NOMO-1 (cell line): ENCODE data around the gene AP2A2.
"Not testable (repeated sequence)": the region's sequence is repeated elsewhere in the genome, so short reads cannot be mapped to it uniquely, and the experiment has no call there.

Source experiments
- DNase-seq, 2 experiments: peaks; one replicate each; lab custom pipeline; 2025; ENCODE audit not compliant: unreplicated experiment in 2 of 2; lab: John Stamatoyannopoulos, UW

AP2A2 gene

DNA sequence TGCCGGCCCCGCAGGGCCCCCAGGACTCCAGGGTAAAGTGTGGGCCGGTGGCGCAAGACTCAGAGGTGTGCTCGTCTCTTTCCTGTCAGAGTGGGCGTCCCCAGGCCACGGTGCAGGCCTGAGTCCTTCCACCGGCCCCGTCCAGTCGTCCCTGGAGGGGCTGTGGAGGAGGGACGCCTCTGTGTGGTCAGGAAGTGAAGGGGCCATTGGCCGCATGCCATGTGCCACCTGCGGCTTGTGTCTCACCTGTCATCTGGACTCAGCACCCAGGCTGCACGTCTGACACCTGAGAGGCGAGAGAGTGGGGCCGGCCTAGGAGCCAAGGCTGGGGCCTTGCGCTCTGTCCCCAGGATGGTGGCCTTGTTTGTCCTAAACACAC, 85.6 kb downstream of the AP2A2 start:
- no peak for DNase-seq

DNA sequence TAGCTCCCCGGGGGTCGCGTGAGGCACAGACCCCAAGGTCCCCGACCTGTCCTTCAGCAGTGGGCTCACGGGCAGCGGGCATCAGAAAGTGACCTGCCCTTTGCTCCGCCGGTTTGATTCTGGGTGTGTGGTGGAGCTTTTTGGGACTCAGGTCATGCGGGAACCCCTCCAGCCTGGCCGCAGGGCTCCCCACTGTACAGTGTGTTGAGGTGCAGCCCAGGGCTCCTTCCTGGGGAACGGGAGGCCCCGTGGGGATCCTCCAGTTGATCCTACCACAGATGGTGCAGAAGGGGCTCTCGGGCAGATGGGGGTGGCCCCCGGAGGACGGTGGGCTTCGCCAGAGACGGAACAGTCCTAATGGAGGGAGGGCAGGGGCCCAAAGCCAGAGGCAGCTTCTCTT, 86.6 kb downstream of the AP2A2 start:
- no peak for DNase-seq

DNA sequence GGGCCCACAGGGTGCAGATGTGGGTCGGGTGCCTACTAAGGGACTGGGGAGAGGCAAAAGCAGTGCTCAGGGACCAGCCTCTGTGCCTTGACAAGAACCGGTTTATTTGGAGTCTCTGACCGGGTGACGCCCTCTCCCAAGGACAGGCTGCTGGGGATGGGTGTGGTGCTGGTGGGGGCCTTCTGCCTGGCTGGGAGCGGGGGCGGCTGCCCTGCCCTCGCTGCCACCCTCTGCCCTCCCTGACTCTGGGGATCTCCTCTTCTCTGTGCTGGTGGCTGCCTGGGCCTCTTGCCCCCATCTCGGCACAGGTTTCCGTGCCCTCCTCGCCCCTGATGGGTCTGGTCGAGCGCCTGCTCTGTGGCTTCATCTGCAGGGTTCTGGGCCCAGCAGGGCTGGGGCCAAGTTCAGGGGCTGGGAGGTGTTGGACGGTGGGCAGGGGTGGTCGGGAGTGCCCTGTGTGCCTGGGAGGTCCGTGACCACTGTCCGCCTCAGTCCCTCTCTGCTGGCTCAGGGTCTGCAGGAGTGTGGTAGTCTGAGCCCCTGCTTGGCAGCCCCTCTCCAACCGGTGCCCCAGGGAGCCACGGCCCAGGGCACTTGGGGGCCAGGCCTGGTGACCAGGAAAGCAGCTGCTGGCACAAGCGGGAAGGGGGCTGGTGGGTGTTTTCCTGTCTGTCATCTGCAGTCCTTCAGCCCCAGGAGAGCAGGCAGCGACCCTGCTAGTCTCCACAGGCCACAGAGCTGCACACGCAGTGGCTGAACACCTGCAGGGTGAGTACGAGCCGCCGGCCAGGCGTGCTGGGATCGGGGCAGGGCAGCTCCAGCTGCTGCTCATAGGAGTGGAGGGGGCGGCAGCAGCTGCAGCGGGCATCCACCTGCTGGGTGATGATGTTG, 87.3 kb downstream of the AP2A2 start:
- DNase-seq: no peak

DNA sequence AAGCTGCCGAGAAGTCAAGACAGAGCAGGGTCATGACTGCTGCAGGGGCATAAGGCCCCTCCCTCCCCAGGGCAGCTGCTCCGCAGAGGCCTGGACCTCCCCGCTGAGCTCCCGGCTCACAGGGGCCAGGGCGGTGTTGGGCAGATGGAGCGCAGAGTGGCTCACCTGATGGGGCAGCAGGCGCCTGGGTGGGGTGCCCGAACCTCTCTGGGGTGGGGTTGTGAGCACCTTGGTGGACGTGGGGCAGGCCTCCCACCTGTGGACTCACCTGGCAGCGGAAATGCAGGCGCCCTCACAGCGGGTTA, 87.9 kb downstream of the AP2A2 start:
- no peak for DNase-seq

DNA sequence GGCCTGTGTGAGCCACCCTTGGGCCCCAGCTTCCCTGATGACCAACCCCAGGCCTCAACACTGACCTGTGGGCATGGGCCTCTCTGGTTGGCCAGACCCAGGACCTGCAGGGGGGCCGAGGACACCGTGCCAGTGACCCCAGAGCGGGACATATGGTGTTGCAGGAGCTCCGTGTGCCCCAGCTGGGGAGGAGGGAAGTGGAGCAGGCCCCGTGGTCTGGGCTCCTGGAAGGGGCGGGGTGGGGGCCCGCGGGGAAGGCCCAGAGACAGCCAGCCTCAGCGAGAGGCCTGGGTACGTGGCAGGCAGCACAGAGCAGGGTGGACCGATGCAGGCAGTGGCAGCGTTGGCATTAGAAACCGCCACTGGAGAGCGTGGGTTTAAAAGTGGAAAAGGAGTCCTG, 88.6 kb downstream of the AP2A2 start:
- no peak for DNase-seq

DNA sequence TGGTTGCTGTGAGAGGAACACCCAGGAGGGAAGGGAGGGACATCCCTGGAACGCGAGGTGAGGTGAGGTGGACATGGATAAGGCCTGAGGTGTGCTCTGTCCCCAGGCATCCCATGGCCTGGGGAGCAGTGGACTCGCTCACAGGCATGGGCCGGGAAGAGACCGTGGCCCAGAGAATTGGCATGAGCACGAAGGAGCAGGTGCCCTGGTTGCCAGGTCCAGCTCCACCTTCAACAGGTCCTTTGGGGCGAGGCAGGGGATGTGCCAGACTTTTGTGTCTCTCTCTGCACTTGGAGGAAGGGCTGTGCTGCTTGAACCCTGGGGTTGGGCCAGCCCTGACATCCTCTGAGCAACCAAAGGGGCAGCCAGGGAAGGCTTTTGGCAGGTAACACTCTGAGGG, 89.4 kb downstream of the AP2A2 start:
- no peak for DNase-seq

DNA sequence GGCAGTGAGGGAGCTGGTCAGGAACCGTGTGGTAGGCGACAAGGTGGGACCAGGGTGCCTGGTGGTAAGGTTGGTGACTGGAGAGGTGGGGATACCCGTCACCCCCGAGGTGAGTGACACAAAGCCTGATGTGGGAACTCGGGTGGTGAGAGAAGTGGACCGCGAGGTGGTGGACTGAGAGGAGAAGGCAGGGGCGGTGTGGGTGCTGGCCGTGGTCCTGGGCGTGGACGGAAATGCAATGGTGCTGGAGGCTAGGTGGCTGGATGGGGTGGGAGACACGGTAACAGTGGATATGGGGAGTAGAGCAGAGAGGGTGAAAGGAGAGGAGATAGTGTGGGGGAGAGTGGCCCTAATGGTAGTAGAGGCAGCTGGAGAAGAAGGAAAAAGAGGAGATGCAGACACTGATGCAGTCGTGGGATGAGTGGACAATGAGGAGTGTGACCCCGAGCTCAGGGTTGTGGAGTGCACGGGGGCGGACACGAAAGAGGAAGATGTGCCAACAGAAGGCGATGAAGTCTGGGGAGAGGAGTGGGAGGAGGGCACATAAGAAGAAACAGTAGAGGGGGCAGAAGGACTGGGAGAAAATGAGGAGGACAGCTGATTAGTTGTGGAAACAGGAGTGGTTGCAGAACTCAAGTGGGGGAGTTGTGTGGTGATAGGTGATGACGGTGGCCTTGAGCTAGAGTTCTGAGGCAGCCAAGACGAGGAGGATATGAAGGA, 90.3 kb downstream of the AP2A2 start:
- DNase-seq: no peak

DNA sequence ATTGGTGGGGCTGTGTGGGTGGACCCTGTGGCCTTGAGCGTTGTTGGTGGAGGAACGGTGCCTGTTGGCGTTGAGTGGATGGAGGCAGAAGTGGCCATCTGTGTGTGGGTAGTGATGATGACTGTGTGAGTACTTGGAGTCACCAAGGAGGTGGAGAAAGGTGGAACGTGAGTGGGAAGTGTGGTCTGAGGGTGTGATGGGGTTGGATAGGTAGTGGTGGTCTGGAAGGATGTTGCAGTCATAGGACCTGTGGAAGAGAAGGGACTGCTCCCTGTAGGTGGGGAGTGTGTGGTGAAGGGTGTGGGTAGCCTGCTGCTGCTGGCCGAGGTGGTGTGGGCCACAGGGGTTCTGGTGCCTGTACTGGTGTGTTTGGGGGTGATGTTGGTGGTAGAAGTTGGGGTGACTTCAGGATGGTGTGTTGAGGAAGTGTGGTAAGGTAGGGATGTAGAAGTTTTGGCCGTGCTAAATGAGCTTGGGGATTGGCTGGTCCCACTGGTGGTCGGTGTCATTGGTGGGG, 91.0 kb downstream of the AP2A2 start:
- not testable (repeated sequence) for DNase-seq

DNA sequence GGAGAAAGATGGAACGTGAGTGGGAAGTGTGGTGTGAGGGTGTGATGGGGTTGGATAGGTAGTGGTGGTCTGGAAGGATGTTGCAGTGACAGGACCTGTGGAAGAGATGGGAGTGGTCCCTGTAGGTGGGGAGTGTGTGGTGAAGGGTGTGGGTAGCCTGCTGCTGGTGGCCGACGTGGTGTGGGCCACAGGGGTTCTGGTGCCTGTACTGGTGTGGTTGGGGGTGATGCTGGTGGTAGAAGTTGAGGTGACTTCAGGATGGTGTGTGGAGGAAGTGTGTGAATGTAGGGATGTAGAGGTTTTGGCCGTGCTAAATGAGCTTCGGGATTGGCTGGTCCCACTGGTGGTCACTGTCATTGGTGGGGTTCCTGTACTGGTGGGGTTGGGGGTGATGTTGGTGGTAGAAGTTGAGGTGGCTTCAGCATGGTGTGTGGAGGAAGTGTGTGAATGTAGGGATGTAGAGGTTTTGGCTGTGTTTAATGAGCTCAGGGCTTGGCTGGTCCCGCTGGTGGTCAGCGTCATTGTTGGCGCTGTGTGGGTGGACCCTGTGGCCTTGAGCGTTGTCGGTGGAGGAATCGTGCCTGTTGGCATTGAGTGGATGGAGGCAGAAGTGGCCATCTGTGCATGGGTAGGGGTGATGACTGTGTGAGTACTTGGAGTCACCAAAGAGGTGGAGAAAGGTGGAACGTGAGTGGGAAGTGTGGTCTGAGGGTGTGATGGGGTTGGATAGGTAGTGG, 91.8 kb downstream of the AP2A2 start:
- no peak for DNase-seq

DNA sequence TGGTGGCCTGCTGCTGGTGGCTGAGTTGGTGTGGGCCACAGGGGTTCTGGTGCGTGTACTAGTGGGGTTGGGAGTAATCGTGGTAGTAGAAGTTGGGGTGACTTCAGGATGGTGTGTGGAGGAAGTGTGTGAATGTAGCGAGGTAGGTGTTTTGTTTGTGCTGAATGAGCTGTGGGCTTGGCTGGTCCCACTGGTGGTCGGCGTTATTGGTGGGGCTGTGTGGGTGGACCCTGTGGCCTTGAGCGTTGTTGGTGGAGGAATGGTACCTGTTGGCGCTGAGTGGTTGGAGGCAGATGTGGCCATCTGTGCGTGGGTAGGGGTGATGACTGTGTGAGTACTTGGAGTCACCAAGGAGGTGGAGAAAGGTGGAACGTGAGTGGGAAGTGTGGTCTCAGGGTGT, 92.4 kb downstream of the AP2A2 start:
- DNase-seq: no peak

DNA sequence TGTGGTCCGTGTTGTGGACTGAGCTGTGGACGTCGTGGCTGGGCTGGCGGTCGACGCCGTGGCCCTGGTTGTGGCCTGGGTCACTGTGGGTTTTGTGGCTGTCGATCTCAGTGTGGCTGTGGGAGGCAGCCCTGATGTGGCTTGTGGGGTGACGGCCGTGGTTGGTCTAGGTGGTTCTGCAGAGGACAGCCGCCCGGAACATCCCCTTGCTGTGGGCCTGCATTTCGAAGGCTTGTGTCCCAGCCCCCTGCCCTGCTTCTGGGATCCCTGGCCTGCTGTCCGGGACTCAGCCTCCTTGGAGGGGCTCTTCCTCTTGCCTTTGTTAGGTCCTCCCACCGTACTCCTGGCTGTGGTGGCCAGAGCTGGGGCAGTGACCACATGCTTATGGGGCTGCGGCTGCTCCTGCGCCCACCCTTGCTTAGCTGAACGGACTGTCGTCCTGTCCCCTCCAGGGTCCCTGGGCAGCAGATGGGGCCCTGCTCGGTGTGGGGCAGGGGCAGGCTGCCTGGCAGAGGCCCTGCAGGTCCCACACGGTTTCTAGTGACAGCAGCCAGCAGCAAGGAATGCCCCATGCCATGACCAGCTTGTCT, 93.7 kb downstream of the AP2A2 start:
- DNase-seq: no peak

DNA sequence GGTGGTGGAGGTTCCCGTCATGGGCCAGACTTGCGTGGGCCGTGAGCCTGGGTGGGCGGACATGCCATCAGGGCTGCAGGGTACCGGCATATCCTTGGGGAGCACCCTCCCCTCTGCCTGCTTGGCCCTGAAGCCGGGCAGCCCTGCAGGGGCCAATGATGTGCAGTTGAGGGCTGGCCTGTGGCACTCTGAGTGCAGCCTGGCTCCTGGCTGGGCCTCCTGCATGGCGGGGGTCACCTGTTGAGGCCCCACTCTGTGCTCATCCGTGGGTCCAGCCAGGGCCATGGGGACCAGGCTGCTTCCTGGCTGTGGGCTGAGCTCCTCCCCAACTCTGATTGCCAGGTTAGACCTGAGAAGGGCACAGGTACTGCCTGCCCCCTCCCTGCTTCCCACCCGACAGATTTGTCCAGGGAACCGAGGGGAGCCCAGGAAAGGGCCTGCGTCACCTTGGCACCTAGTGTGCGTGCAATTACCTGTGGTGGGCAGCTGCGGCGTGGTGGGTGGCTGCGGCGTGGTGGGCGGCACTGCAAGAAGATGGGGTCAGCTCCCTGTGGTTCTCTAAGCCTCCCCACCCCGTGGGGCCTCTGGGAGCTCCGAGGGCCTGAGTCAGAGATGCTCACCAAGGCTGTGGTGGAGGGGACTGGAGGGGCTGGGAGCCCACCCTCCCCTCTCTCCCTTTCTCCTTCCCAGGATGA, 94.7 kb downstream of the AP2A2 start:
- no peak for DNase-seq

DNA sequence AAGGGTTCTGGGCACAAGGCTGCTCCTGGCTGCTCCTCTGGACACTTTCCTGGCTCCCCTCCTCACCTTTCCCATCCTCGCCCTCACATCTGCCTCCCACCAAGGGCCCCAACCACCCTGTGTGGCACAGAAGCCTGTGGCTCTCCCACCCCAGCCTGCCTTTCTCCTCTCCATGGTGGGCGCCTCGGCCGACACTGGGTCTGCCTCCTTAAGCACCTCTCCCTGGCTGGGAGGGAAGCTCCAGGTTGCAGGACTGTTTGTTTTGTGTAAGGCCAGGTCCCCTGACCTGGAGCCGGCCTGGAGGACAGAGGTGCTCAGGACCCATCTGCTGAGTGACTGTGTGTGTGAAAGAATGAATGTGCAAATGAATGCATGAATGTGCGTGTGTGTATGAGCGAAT, 96.7 kb downstream of the AP2A2 start:
- DNase-seq: no peak

DNA sequence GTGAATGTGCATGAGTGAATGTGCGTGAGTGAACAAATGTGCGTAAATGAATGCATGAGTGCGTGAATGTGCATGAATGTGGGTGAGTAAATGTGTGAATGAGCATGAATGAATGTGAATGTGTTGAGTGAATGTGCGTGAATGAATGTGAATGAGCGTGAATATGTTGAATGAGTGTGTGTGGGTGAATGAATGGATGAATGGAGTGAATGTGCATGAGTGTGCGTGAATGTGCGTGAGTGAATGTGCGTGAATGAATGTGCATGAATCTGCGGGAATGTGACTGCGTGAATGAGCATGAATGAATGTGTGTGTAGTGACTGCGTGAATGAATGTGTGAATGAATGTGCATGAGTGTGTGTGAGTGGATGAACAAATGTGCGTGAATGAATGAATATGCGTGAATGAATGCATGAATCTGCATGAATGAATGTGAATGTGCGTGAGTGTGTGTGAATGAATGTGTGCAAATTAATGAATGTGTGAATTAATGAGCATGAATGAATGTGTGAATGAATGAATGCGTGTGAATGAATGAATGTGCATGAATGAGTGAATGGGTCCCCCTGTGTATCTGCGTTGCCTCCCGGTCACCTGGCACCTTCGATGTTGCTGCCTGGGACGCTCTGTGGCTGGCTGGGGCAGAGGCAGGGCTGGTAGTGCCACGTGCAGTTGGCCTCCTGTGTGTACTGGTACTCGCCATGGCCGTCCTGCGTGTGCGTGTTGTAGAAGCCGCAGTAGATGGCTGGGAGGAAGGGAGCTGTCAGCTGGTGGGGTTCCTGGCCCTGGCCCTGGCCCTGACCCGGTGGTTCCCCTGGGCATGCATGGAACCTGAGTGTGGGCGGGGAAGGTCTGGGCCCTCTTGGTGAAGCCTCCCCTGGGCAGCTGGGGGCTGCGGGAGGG, 97.5 kb downstream of the AP2A2 start:
- DNase-seq: no peak

DNA sequence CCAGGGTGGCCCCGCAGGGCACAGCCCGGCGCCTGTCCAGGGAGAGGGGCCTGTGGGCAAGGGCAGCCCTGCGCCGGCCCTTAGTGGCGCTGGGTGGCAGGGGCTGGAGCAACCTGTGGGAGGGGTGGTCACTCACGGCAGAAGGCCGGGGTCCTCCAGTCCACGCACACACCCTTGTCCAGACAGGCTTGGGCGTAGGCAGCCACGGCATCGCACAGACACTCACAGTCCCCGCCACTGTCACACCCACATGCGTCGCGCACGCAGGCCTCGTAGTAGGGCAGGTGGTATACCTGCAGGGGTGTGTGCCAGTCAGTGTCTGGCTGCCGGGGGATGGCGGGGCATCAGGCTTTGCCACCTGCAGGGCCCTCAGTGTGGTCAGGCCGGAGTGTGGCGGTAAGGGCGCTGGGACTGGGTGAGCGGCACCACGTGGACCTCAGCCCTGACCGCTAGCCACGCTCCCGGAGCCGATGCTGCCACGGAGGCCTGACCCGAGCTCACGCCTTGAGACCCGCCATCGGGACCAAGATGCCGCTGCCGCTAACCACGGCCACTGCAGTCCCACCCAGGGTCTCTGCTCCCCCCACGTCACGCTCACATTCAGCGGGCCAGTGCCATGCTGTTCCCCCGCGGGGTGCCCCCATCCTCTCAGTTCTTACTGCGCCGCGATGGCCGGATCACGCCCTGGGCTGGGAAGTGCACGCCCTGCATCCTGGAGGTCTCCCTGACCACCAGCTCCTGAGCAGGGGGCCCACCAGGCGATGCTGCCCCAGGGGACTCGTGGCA, 98.3 kb downstream of the AP2A2 start:
- DNase-seq: no peak

DNA sequence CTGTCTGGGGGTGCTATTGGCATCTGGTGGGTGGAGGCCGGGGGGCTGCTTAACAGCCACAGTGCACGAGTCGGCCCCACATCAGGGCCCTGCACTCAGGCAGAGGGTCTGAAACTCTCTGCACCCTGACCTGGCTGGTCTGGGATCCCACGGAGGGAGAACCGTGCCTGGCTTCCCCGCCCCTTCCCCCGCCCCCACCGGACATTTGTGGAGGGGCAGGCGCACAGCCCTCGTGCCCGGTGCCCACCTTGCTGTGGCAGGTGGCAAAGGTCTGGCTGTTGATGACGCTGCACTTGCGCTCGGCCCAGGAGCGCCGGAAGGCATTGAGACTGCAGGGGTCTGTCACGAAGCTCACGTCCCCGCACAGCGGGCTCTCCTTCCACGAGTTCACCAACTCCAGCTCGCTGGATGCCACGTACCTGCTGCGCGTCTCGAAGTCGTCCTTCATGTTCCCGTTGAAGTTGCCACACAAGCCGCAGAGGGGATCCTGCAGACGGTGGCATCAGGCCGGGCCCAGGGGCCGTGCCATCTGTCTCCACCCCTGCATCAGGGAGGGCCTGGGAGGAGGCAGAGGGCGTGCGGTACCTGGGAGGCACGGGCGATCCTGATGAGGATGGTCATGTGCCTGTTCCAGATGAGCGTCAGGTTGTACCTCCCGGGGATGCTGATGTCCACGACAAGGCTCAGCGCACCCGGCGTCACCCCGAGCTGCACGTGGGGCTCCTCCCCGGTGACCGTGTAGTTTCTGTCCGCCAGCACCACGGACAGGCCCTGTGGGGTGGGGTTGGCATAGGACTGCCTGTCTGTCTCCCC, 99.1 kb downstream of the AP2A2 start:
- DNase-seq: no peak

DNA sequence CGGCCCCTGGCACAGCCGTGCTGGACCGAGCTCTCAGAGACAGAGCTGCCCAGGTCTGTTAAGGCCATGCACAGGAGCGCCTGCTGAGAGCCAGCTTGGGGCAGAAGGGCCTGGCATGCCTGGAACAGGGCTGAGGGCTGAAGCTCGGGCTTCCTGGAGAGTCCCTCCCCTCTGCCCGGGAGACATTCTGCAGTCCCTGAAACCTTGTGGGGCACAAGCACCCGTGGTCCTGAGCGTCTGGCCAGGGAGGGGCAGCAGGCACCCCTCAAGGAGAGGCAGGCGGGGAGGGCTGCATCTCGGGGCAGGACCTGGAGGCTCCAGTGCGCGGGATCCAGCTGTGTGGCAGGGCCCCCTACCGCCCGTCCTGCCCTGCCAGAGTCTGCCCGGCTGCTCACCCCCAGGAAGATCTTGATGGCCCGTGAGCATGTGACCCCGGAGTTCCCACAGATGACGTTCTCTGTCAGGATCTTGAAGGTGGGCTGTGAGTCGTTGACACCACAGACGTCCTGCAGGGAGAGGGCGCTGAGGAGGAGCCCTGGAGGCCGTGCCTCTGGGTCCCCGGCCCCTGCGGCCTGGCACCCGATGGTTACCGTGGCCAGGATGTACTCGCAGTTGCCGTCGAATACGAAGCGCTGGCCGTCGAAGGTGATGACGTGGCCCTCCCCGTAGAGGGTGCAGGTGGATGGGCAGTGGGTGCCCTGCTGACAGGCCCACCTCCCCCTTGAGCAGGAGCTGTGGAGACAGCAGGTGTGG, 99.9 kb downstream of the AP2A2 start:
- no peak for DNase-seq

DNA sequence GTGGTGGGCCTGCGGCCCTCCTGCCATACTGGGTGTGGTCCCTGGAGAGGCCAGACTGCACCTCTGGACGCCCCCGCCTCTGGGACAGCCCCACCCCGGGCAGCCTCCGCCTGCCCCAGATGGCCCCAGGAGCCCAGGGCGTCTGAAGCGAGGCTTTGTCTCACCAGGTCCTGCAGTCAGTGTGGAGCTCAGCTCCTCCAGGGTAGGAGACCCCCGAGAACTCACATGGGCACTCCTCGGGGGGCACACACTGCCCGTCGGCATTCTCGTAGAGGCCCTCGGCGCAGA, 100.4 kb downstream of the AP2A2 start:
- no peak for DNase-seq
